CMK (cell line): ENCODE results near the gene KCTD8.
"Not testable (repeated sequence)": the region's sequence is repeated elsewhere in the genome, so short reads cannot be mapped to it uniquely, and the experiment has no call there.

Source experiments
- DNase-seq: peaks from one replicate; pipeline ENCODE4 v3.0.0-alpha.2; 2010; ENCODE audit warnings: low read depth

KCTD8 gene

DNA sequence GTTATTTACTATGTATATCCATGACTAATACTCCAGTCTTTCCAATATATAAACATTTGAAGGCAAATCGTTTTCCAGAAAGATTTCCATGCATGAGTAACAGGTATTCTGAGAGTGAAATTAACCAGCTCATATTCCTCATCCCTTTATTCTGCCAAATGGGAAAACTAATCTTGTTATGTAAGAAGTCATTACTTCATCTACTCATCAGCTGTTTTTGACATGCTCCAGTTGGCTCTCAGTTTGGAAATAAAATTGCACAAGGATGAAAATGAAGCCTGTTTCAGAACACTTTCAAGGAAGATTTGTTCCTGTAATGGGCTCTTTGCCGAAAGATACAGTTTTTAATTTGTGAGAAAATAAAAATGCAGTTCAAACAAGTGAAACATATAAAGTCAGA, 121.9 kb downstream of the KCTD8 start:
- no peak for DNase-seq

DNA sequence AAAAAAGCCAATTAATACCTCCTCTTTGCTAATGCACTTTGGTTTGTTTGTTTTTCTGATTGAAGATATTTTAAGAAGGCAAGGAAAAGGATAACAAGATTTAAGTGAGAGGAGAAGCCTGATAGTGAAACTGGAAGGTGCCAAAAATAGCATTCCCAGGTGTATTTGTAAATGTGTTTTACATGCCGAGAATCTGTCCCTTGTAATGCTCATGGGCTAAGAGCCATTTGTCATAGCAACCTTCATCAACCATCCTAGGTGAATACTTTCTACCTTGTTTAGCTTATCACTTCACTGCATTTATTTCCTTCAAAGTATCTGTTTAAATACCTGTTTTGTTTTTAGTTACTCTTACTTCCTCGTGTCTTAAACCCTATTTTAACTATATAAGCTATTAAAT, 127.8 kb downstream of the KCTD8 start:
- DNase-seq: no peak

DNA sequence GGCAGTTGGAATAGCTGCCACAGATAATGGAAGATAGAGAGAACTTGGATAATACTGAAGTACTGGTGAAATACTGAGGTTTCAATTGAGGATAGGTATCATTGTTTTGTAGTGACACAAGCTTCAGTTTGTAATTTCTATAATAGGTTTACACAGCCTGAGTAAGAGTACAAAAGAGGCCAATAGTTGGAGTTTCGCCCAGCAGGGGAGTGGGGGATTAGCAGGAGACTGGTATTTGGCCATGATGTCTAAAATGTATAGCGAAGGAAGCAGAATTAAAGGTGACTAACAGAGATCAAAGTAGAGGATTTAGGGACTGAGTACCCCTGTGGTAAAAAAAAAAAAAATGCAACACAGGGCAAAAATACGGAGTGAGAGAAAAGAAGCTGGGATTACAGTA, 129.5 kb downstream of the KCTD8 start:
- DNase-seq: no peak

DNA sequence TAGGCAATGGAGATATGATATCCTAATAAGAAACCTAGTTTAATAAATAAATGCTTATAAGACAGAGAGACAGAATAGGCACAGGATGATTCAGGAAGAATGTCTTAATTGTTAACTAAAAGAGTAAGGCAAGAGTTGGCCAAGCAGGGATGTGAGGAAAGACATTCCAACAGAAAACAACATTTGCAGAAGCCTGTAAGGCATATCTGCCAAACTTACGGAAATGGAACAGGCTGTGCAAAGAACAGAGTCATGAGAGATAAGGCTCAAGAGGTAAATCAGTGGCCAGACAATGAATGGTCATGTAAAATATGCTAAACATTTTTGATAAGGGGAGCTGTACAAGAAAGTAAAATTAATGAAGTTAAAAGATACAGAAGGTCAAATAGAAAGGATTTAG, 134.9 kb downstream of the KCTD8 start:
- no peak for DNase-seq

DNA sequence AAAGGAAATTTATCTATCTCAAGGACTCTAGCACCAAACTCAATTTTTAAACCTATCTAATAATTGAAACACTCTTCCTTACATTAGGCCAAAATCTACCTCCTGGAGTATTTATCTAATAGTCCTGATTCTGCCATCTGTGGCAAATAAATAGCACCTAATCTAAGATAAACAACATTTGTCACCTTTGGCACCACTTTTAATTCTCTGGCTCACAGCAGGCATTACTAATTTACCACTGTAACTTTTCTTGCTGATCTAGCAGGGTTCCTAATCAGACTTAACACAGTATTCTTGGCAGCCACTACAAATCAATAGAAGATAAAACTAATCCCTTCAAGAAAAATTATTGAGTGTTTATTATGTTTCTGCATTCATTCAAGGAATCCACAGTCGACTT, 161.1 kb downstream of the KCTD8 start:
- DNase-seq: no peak

DNA sequence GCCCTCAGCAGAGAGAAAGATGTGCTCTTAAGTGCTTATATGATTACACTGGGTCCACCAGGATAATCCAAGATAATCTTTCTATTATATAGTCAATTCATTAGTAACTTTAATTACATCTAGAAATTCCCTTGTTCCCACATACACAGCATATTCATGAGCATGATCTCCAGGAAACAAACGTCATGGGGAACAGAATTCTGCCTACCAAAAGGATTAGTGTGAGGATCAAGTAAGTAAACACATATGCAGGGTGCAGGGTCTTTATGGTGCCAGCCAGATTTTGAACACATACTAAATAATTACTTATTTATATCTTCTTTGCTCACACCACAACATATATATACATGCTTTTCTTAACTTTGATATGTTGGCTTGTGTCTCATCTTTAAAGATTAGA, 169.1 kb downstream of the KCTD8 start:
- no peak for DNase-seq

DNA sequence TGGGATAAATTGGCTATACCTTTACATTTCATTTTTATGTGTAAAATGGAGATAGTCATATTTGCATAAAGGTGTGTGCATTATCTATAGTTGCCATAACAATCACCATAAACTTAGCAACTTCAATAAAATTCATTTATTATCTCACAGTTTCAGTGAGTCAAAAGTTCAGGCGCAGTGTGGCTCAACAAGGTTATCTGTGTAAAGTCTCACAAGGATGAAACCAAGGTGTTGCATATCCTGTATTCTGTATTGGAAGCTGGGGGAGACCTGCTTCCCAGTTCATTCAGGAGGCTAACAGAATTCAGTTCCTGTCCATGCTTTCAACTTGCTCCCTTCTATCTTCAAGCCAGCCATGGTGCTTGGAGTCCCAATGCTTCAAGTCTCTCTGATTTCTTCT, 169.5 kb downstream of the KCTD8 start:
- DNase-seq: no peak

DNA sequence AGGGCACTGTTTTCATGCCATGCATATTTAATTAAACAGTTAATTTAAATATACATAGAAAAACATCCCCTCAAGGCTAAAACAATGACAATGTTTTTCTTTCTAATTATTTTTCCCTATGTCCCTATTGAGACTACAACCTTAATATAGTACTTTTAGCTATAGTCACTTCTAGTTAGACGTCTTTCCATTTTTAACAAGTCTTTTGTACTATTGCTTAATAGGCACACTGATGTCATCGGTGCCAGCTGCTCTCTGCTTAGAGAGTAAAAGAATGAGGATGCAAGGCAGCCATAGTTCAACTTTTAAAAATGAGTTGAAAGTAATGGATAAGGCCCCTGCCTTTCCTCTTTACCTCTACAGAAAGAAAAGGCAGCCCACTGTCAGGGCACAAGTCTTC, 191.1 kb downstream of the KCTD8 start:
- no peak for DNase-seq

DNA sequence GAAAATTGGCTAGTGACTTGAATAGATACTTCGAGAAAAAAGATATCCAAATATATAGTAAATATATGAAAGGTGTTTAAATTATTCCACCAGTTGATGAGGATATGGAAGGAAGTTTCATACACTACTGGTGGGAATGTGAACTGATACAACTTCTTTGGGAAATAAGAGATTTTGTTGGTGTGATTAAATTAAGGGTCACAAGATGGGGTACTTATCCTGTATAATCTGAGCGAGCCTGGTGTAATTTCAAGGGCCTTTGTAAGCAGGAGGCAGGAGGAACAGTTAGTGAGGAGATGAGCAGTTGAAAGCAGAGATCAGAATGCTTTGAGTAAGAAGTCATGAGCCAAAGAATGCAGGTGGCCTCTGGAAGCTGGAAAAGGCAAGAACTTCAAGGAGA, 192.2 kb downstream of the KCTD8 start:
- no peak for DNase-seq

DNA sequence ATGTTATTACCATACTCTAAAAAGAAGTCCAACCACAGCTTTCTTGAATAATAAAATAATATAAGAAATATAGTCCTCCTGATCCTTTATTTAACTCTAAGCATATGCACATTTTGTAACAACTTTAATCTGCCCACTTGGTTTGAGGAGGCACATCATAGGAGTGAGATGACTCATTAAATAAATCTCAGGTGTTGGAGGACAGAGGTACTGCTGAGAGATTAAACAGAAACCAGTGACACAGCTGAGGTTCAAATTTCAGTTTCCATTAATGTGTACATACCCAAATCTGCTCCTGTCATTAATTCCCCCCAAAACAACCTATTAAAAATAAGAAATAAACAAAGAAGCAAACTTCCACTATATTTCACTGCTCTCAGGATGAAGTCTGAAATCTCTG, 211.0 kb downstream of the KCTD8 start:
- DNase-seq: no peak

DNA sequence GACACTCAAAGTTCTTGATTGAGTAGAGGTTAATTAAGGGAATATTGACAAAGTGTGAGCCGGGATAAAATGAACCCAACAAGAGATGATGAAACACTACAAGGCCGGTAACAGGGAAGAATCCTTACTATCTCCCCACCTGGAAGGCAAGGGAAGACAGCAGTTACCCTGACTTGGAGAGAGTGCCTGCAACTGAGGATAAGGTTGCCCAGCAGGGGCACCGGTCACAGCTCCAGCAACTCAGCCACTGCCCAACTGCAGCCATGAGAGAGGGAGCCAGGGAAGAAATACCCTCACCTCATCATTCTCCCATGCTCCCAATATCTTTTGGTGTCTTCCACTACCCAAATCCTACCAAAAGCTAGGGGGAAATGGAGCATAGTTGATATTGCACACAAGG, 212.7 kb downstream of the KCTD8 start:
- no peak for DNase-seq

DNA sequence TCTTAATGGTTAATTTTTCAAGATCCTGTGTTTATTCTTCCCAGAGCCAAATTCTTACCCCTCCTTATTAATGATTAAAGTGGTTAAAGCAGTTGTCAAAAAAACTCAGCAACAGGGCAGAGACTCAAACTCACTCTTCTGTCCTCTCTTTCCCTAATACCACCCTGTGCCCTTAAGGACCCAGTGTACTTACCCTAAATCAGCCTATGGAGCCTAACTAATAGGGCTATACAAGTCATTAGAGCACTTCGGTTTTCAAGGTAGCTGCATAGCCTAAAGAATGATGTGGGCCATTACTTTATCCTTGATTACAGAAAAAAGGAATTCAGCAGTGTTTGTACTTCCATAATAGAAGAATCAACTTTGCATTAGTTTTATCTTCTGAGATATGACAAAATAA, 216.3 kb downstream of the KCTD8 start:
- no peak for DNase-seq

DNA sequence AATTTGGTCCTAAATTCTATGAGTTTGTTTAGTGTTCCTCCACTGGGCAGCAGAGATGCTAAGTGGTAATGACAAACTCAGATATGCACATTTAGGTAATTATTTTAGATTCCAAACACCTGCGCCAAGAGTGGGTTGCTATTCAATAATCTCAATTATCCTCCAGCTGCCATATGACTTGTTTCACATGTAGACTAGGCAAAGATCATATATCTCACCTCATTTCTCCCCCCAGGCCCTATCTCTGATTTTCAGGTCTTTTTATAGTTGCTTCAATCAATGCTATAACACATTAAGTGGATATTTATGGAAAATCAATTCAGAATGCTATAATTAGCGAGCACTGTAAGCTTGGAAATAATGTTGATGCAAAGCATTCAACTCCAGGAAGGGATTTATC, 217.6 kb downstream of the KCTD8 start:
- DNase-seq: no peak

DNA sequence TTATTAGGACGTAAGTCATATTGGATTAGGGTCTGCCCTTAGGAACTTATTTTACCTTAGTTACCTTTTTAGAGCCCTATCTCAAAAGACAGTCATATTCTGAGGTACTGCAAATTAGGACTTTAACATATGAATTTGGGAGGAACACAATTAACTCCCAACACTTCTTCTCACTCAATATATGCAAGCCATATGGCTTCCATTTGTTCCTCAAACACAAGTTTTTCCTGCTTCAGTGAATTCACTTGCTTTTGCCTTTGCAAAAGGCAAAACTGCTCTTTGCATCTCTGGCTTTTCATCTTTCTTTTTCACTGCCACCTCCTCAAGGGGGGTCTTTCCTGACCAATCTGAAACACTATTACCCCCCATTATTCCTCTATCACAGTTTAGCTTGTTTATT, 220.3 kb downstream of the KCTD8 start:
- DNase-seq: no peak

DNA sequence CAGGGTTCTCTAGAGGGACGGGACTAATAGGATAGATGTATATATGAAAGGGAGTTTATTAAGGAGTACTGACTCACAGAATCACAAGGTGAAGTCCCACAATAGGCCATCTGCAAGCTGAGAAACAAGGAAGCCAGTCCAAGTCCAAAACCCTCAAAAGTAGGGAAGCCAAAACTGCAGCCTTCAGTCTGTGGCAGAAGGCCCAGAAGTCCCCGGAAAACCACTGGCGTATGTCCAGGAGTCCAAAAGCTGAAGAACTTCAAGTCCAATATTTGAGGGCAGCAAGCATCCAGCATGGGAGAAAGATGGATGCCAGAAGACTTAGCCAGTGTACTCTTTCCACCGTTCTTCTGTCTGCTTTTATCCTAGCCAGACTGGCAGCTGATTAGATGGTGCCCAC, 227.2 kb downstream of the KCTD8 start:
- DNase-seq: no peak

DNA sequence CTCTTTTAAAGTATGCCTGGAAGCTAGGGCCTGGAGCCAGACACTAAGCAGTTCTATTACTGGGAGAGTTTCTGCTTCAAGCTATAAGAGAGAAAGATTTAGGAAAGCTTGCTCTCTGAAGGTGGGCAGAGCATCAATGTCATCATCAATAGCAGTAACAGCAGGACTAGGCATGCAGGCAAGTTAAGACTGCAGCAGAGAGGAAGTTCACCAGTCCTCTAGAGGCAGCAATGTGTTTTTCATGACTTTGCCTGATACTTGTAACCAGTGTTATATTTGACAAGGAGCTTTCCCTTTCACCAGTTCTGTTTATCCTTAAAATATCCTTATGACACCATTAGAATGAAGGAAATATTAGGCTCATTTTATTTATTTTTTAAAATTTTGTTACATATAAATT, 237.9 kb downstream of the KCTD8 start:
- no peak for DNase-seq

DNA sequence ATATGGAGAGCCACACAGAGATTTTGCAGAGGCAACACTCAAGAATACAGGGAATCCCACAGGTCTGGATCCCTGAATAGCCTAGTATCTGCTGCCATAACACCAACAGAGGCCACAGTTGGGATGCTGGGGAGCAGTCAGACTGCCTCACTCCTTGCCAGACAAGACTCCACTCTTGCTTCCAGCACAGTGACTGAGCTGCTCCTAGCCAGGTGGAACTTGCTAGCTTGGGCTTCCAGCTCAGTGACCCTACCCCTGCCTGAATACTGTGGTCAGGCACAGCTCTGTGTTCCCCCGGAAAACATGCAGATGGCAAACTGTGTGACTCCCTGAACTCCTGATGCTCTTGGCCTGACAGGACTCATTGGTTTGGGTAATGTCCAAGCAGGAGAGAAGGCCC, 251.8 kb downstream of the KCTD8 start:
- DNase-seq: no peak

DNA sequence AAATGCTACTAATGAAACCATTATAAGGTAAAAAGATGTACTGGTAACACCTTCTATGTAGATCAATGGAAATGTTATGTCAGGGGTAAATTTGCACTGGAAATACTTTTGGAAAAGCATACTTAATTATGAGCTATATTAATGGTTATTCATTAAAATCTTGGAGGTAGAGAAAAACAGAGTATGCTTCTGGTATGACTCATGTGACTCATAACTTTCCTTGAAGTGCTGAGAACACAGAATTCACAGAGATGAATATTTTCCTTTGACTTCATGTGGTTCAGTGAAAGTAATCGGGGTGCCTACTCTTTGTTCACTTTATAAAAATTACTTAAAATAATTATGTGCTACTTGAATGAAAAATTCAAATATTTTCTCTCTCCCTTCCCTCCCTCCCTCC, 254.2 kb downstream of the KCTD8 start:
- DNase-seq: no peak

DNA sequence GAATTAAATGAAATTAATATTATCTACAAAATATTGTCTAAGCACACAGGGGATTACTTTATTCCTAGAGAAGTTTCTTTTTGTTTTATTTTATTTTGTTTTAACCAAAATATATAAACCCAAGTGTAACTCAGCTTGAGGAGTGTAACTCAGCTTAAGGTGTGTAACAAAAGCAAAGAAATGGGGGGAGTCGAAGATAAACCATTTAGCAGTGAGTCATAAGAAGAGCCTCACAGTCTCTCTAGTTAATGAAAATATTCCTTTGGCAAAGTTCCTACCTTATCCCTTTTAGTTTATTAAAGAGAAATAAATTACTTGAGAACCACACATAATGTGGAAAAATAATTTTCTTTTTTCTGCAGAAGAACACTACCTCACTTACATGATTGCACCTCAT, 261.8 kb downstream of the KCTD8 start:
- DNase-seq: no peak

DNA sequence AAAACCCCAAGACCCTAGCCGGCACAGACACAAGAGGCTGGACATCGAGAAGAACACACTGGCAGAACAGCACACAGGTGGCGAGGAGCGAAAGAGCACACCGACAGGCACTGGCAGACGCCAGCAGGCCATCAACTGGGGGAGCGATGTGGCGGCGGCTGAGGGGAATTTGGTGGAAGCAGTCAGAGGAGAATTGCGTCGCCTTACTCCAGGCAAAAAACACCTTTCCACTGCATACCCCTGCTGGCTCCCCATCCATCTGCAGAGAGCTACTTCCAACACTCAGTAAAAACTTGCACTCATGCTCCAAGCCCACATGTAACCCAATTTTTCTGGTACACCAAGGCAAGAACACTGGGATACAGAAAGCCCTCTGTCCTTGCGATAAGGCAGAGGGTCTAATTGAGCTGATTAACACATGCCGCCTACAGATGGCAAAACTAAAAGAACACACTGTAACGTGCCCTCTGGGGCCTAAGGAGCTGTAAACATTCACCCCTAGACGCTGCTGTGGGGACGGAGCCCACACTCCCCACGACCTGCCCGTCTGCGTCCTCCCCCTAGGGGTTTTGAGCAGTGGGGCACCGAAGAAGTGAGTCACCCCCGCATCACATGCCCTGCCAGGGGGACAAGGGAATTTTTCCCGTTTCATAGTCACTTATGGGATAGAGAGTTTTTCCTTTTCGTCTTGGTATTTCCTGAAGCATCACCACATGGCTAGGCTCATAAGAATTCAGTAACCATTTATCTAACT, 262.3 kb downstream of the KCTD8 start:
- no peak for DNase-seq

DNA sequence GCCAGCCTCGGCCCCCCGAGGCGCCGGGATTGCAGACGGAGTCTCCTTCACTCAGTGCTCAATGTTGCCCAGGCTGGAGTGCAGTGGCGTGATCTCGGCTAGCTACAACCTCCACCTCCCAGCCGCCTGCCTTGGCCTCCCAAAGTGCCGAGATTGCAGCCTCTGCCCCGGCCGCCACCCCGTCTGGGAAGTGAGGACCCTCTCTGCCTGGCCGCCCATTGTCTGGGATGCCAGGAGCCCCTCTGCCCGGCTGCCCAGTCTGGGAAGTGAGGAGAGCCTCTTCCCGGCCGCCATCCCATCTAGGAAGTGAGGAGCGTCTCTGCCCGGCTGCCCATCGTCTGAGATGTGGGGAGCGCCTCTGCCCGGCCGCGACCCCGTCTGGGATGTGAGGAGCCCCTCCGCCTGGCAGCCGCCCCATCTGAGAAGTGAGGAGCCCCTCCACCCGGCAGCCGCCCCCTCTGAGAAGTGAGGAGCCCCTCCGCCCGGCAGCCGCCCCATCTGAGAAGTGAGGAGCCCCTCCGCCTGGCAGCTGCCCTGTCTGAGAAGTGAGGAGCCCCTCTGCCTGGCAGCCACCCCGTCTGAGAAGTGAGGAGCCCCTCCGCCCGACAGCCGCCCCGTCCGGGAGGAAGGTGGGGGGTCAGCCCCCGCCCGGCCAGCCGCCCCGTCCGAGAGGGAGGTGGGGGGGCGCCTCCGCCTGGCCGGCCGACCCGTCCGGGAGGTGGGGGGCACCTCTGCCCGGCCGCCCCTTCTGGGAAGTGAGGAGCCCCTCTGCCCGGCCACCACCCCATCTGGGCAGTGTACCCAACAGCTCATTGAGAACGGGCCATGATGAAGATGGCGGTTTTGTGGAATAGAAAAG, 266.9 kb downstream of the KCTD8 start:
- DNase-seq: not testable (repeated sequence)

DNA sequence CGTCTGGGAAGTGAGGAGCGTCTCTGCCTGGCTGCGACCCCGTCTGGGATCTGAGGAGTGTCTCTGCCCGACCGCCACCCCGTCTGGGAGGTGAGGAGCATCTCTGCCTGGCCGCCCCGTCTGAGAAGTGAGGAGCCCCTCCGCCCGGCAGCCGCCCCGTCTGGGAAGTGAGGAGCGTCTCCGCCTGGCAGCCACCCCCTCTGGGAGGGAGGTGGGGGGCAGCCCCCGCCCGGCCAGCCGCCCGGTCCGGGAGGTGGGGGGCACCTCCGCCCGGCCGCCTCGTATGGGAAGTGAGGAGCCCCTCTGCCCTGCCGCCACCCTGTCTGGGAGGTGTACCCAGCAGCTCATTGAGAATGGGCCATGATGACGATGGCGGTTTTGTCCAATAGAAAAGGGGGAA, 280.8 kb downstream of the KCTD8 start:
- DNase-seq: not testable (repeated sequence)

DNA sequence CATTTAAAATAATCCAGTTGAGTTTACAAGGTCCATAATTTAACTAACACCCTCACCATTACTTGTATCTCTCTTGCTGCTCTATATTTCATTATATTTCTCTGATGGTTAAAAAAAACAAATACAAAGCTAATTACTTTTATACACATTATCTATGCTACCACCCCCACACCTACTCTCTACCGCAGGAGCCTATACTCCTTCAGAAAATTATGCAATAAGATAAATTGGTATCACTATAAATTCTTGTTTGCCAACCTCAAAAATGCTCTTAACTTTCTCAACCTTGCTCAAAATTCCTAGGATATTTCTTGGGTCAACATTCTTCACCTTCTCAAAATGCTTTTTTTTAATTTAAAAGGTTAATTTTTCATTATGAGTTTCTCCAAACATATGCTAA, 282.7 kb downstream of the KCTD8 start:
- no peak for DNase-seq
